GM18868 (cell line): ENCODE measurements around the gene HABP2.

ENCODE experiments used
- ATAC-seq: cut with Tn5 transposase; IDR thresholded peaks from one replicate; pipeline ENCODE4 v1.9.1; 2021; ENCODE audit warnings: mild to moderate bottlenecking, moderate library complexity; ENCODE audit not compliant: unreplicated experiment

The HABP2 gene

GRCh38 chr10:113625461-113626186 lies 72.8 kb downstream of the HABP2 start:
- no peak for ATAC-seq

DNA sequence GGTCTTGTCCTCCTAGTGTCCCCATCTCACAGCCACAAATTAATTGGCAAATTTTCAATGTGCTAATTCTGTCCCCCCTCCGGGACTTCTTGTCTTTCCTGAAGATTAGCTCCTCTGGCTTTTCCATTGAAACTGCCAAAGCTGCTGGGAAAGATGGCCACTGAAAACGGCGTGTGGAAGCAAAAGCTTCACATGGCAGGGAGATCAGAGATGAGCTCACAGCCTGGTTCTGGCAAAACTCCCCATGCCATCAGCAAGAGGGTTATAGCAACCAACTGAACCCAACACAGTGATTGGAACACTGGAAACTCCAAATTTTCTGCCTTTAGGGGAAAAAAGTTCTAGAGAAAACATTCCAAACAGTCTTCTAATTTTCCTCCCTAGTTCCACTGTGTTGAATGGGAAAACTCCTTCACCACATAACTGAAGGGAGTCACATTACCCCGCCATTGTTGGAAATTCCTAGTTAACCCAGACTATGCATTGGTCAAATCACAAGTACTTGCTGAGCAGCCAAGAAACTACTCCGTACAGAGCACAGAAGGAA lies 74.0 kb downstream of the HABP2 start:
- no peak for ATAC-seq

DNA sequence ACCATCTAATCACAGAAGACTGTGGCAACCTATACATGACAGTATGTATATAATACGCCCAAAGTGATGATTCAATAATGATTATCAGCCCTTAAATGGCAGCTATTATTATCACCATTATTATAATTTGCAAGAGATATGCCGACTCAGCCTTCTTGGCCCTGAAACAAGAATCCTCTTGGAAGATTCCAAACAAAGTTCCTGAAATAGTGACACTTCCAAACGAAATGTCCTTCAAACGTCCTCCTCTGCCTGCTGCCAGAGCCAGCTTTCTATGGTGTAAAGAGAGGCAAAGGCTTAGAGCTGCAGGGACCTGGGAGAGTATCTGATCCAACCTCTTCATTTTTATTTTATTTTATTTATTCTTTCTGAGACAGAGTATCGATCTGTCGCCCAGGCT lies 75.0 kb downstream of the HABP2 start:
- ATAC-seq, result no peak

GRCh38 chr10:113628607-113629153 lies 75.8 kb downstream of the HABP2 start:
- no peak for ATAC-seq

GRCh38 chr10:113630929-113631533 lies 78.2 kb downstream of the HABP2 start:
- no peak for ATAC-seq

DNA sequence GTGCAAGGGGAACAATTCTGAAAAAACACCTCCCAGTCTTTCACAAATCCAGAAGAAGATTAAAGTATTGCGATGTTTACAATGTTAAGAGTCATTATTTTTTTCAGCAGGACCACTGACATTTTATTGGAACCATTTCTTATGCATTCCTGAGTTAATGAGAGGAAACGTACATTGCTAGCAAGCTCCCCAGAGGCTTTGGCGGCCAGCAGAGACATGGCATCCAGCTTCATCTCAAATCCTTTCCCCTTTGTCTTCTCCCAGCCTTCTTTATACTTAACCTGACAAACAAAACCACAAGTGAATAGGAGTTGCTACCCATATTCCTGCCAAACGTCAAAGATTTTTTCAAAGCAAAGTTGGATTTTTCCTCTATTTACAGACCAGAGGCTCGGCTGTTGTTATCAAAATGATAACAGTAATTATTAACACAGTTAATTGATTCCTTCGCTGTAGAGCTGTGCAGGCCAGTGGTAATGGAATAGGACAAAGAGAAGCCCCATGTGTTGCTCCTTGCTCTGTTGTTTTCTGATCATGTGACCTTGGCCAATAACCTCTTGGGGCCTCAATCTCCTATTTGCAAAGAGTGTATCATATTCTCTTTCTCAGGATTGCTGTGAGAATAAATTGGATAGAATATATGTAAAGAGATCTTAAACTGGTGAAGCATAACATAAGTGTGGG lies 79.0 kb downstream of the HABP2 start:
- no peak for ATAC-seq
